GM08714 (cell line): ENCODE measurements around the gene DOCK4.

ENCODE experiments used
- H3K4me3 ChIP-seq: fragments of 200-500 bp; sonication (Bioruptor generic); 2 replicates; pipeline ENCODE4 v1.5.1; 2014; ENCODE audit warnings: mild to moderate bottlenecking, low read length, inconsistent platforms
- ZNF274 ChIP-seq: IDR thresholded peaks from 2 replicates; pipeline ENCODE4 v1.6.1; 2012; ENCODE audit warnings: mild to moderate bottlenecking, low read depth, low read length

DOCK4 gene

GRCh38 chr7:112189691-112190090, 16.5 kb downstream of the DOCK4 start:
- no peak overlapping the region for H3K4me3 ChIP-seq
- no peak for TF ChIP-seq ZNF274

DNA sequence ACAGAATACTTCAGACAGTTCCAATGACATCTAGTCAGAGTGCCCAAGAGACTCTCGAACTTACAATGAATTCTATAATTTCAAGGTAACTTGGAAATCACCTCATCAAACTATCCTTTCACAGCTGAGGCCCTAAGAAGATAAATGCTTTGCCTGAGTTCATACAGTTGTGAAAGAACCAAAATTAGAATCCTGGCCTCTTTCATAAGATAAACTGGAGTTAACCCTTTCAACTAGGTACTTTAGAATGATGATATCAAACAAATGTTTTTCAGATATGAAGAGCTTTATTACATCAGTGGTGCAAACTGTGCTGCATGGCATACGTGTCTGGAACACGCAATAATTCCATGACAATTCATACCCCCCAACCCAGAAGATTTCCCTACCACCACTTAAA, 17.9 kb downstream of the DOCK4 start:
- TF ChIP-seq ZNF274 = no peak
- no peak overlapping the region for H3K4me3 ChIP-seq

- no peak for TF ChIP-seq ZNF274
- no peak overlapping the region for H3K4me3 ChIP-seq
Observed at GRCh38 chr7:112186300-112186699, 19.9 kb downstream of the DOCK4 start.

DNA sequence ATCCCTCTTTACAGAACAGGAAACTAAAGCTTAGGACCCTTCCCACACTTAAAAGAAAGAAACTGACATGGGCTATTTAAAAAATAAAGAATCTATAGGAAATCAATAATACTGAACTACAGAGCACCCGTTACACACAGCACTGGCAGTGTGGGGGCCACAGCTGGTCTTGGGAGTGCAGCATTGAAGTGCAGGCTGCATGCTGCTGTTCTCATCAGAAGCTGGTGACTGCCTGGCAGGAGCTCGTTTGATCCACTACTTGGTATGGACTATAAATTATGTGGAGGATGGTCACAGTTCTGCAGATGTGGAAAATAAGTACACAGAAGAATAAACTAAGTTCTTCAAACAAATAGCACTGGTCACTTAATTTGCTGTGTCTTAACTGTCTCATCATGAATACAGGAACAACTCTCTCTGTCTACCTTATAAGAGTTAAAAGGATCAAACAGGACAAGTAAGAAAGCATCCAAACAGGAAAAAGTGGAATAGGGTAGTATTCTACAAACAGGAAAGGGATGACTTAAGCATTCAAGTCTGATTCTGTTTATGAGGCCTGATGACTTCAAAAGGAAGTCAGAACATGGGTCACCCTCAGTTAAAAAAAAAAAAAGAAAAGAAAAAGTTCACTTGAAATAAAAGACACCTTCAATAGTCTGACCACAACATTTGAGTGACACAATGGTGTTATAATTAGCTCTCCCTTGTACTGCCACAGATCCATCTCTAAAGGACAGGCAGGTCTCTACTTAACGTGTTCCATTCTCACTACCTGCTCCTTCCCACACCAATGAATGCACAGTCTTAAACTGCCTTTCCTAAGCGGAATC, 21.0 kb downstream of the DOCK4 start:
- TF ChIP-seq ZNF274 = no peak
- no peak overlapping the region for H3K4me3 ChIP-seq

DNA sequence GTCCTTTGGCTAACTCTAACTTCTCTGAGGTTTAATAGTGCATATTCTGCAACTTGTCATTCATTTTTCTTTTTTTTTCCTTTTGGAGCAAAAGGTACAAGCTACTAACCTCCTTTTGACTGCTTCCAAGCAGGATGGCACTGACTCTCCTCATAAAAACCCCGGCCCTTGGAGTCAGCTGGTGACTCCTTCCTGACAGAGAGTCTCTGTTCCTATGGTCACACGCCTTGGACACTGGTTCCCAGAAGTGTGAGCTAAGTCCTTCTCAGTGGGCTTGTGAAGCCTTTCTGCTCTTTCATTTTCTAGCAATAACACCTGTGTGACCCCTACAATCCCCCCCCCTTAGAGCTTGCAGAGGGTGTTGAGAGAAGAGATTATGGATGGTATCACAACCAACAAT, 21.7 kb downstream of the DOCK4 start:
- TF ChIP-seq ZNF274 = no peak

DNA sequence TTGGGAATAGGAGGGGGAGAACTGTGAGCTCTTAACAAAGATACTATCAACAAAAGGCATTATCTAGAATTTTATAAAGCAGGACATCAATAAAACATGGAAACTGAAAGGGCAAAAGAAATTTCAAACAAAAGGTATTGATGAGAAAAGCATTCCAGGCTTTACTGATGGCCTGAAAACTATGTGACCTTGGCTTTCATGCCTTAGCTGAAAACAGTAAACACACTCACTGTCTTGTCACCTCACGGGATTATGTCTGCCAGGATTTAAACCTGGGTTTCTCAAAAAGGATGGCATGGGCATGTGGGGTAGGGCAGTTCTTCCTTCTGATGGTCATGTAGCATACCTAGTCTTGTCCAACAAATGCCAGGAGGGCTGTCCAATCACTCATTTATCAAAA, 22.9 kb downstream of the DOCK4 start:
- TF ChIP-seq ZNF274 = no peak
- H3K4me3 ChIP-seq = no peak overlapping the region

More for the DNA sequence above, 21.7 kb downstream of the DOCK4 start:
- no peak overlapping the region for H3K4me3 ChIP-seq

- no peak overlapping the region for H3K4me3 ChIP-seq
- TF ChIP-seq ZNF274 = no peak
Observed at GRCh38 chr7:112182749-112183148, 23.4 kb downstream of the DOCK4 start.

GRCh38 chr7:112180223-112180622, 26.0 kb downstream of the DOCK4 start:
- no peak for TF ChIP-seq ZNF274
- H3K4me3 ChIP-seq = no peak overlapping the region

GRCh38 chr7:112176693-112177415, 29.3 kb downstream of the DOCK4 start:
- no peak for TF ChIP-seq ZNF274
- no peak overlapping the region for H3K4me3 ChIP-seq

- TF ChIP-seq ZNF274 = no peak
- no peak overlapping the region for H3K4me3 ChIP-seq
Observed at GRCh38 chr7:112176241-112176640, 30.0 kb downstream of the DOCK4 start.

GRCh38 chr7:112174192-112174591, 32.0 kb downstream of the DOCK4 start:
- no peak for TF ChIP-seq ZNF274

GRCh38 chr7:112173568-112173905, 32.7 kb downstream of the DOCK4 start:
- H3K4me3 ChIP-seq = no peak overlapping the region
- no peak for TF ChIP-seq ZNF274

More at GRCh38 chr7:112174192-112174591, 32.0 kb downstream of the DOCK4 start:
- no peak overlapping the region for H3K4me3 ChIP-seq

DNA sequence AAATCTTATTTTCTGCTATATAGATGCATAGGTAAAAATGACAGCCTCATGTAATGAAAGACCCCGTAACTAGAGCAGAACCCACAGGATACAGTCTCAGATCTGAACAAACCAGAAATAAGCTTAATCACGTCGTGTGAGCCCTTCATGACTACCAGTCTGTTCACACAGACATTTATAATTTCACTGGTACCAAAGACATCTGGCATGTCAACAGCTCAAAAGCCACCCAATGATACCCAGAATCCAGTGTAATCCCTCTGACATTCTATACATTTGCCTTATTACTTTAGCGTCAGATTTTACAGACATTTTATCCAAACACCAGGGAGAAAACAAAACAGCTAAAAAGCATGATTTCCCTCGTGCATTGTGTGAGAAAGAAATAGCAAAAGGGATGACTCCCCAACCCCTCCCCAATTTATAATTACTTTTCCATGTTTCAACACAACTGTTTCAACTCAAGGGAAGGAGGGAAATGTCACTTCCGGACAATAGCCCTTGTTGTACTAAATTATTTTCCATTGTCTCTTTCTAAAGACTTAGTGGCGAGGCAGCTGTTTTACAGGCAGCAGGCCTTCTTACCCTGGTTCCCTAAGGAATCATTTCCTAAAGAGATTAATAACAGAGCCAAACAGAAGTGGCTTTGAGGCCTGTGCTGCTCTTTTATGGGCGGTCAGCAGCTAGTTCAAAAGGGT, 33.2 kb downstream of the DOCK4 start:
- no peak for TF ChIP-seq ZNF274
- no peak overlapping the region for H3K4me3 ChIP-seq

- TF ChIP-seq ZNF274 = no peak
- no peak overlapping the region for H3K4me3 ChIP-seq
Observed at GRCh38 chr7:112171673-112172072, 34.5 kb downstream of the DOCK4 start.

DNA sequence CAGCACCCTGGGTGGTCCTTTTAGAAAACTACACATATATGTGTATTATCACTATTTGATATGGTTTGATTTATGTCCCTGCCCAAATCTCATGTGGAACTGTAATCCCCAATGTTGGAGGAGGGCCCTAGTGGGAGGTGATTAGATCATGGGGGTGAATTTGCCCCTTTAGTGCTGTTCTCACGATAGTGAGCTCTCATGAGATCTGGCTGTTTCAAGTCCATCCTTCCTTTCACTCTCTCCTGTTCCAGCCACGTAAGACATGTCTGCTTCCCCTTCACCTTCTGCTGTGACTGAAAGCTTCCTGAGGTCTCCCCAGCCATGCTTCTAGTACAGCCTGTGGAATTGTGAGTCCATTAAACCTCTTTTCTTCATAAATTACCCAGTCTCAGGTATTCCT, 37.3 kb downstream of the DOCK4 start:
- no peak overlapping the region for H3K4me3 ChIP-seq
- no peak for TF ChIP-seq ZNF274

- TF ChIP-seq ZNF274 = no peak
- H3K4me3 ChIP-seq = no peak overlapping the region
Observed at GRCh38 chr7:112167147-112167546, 39.1 kb downstream of the DOCK4 start.
